Prostate gland (tissue), 1 donor: ENCODE measurements around the gene TMTC2.

ENCODE experiments used
- POLR2A ChIP-seq: fragments of 450-650 bp; IDR thresholded peaks from one replicate; pipeline ENCODE4 v1.6.1; 2016; ENCODE audit warnings: antibody characterized with exemption, mild to moderate bottlenecking
- POLR2AphosphoS5 ChIP-seq: sonication (generic); formaldehyde crosslinking; IDR thresholded peaks from one replicate; pipeline ENCODE4 v1.6.1; 2017; ENCODE audit warnings: antibody characterized with exemption

DNA sequence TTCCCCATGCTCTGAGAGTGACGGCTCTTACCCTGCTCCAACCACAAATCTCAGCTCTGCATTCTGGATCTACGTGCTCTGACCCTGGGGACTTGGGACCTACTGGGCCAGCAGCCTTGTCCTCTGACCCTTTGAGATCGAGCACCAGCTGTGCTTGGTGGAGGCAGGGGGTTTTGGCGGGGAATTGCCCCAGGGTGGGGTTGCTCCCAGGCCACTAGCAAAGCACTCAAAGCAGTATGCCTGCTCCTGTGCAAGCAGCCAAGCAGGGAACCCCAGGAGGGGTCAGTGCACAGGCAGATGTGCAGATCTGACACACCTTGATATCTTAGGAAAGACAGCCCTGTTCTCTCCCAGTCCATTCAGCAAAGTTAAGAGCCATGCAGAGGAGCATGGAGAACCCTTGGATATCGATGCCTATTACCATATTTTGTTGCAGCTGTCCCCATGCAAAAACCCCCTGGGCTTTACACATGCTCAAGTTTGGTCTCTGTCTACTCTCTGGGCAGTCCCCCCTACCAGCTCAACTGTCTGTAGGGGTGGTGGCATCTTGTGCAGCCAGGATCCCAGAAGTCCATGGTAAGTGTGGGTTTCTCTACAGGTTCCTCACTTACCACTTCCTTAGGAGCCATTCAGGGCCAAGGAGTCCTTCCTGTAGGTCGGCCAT, 319.0 kb downstream of the TMTC2 start:
- TF ChIP-seq POLR2A (no peak), POLR2AphosphoS5 (no peak)
